HFFc6 (cell line): ENCODE measurements around the gene MAP3K20. TPM values are rescaled to one million over a fixed set of nuclear protein-coding genes. Genes with fewer than 3 reads are reported as not detected.
"Not testable (repeated sequence)": the region's sequence is repeated elsewhere in the genome, so short reads cannot be mapped to it uniquely, and the experiment has no call there.

Experiments used
- DNase-seq: peaks from one replicate; pipeline ENCODE4 v3.0.0-alpha.2; 2018
- H3K27ac Mint-ChIP-seq: 2 replicates; pipeline ENCODE4 v1.8.0; 2020; ENCODE audit warnings: mild to moderate bottlenecking, mixed read lengths
- H3K27me3 Mint-ChIP-seq: 2 replicates; pipeline ENCODE4 v1.8.0; 2021; ENCODE audit warnings: mild to moderate bottlenecking, moderate library complexity, mixed read lengths; ENCODE audit not compliant: insufficient read depth
- H3K36me3 Mint-ChIP-seq: 2 replicates; pipeline ENCODE4 v1.8.0; 2021; ENCODE audit warnings: low read depth, mixed read lengths
- H3K4me1 Mint-ChIP-seq: 2 replicates; pipeline ENCODE4 v1.8.0; 2020; ENCODE audit warnings: low read depth, mixed read lengths
- H3K4me3 Mint-ChIP-seq: 2 replicates; pipeline ENCODE4 v1.8.0; 2020; ENCODE audit warnings: mild to moderate bottlenecking, moderate library complexity, mixed read lengths
- H3K9me3 Mint-ChIP-seq: 2 replicates; pipeline ENCODE4 v1.8.0; 2020; ENCODE audit warnings: mild to moderate bottlenecking, mixed read lengths
- total RNA-seq, 6 experiments: library from RNA; stranded (reverse); fragmentation: NEBNext Ultra II Directional; extraction: Animal tissue kit (Norgen Biotek cat#: 25700); gene quantifications; 2 replicates in 1 of 6; 3 replicates in 5 of 6; pipeline ENCODE4 v1.2.3, GENCODE V29; 2021
- TF ChIP-seq, protein P1 (sequence below): fragments of 200-600 bp; sonication (generic); IDR thresholded peaks from 2 replicates; pipeline ENCODE4 v1.5.0; 2021; ENCODE audit warnings: antibody characterized with exemption, mild to moderate bottlenecking

MAP3K20 gene
- total RNA-seq, 6 experiments from 2014 or later, result 126 to 150 (median 134) TPM

- no peaks in the 10 kb centered on the region for H3K36me3 Mint-ChIP-seq
- H3K27me3 Mint-ChIP-seq, result peaks cover 4% of the 10 kb centered on the region
- no peak overlapping the region for H3K4me3 Mint-ChIP-seq
- H3K27ac Mint-ChIP-seq, result no peak overlapping the region
- H3K9me3 Mint-ChIP-seq, result no peaks in the 10 kb centered on the region; the same call in 1 of the 2 replicates
- no peak for DNase-seq
- TF ChIP-seq, protein P1, sequence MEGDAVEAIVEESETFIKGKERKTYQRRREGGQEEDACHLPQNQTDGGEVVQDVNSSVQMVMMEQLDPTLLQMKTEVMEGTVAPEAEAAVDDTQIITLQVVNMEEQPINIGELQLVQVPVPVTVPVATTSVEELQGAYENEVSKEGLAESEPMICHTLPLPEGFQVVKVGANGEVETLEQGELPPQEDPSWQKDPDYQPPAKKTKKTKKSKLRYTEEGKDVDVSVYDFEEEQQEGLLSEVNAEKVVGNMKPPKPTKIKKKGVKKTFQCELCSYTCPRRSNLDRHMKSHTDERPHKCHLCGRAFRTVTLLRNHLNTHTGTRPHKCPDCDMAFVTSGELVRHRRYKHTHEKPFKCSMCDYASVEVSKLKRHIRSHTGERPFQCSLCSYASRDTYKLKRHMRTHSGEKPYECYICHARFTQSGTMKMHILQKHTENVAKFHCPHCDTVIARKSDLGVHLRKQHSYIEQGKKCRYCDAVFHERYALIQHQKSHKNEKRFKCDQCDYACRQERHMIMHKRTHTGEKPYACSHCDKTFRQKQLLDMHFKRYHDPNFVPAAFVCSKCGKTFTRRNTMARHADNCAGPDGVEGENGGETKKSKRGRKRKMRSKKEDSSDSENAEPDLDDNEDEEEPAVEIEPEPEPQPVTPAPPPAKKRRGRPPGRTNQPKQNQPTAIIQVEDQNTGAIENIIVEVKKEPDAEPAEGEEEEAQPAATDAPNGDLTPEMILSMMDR, result no peak
- peaks cover 7% of the 10 kb centered on the region for H3K4me1 Mint-ChIP-seq
Observed at GRCh38 chr2:173291412-173291811, 215.8 kb downstream of the MAP3K20 start.

DNA sequence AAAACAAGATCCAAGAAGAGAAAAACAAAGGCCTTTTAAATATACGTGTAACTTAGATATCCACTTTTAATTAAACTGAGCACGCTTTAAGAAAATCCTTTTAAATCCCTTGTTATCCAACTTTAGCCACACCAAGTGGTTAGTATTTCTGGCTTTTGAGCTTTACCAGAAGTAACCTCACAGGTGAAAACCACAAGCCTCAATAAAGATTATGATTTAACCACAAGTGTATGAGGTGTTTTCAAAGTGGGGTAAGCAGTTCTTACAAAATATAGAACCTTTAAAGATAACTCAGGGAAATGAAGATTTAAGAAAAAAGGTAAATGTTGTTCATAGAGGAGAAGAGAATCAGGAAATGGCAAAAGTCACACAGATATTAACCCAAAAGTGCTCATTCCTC is 220.6 kb downstream of the MAP3K20 start:
- Mint-ChIP-seq H3K9me3 (peaks cover 37% of the 10 kb centered on the region), H3K27me3 (peaks cover 10% of the 10 kb centered on the region), H3K36me3 (peaks cover 17% of the 10 kb centered on the region), H3K4me1 (no peaks in the 10 kb centered on the region), H3K4me3 (no peak overlapping the region), H3K27ac (no peak overlapping the region)
- DNase-seq, result no peak
- TF ChIP-seq, protein P1, result no peak

- Mint-ChIP-seq H3K36me3 (peaks cover 23% of the 10 kb centered on the region), H3K27me3 (peaks cover 9% of the 10 kb centered on the region), H3K4me3 (no peak overlapping the region), H3K27ac (no peak overlapping the region), H3K9me3 (peaks cover 43% of the 10 kb centered on the region), H3K4me1 (no peaks in the 10 kb centered on the region)
- TF ChIP-seq, protein P1, result no peak
- no peak for DNase-seq
Observed at GRCh38 chr2:173298536-173299097, 223.0 kb downstream of the MAP3K20 start.

GRCh38 chr2:173299764-173300163 is 224.1 kb downstream of the MAP3K20 start:
- H3K4me1 Mint-ChIP-seq, result no peaks in the 10 kb centered on the region
- DNase-seq, result no peak
- H3K27me3 Mint-ChIP-seq, result peaks cover 12% of the 10 kb centered on the region
- no peak overlapping the region for H3K27ac Mint-ChIP-seq
- TF ChIP-seq, protein P1, result no peak
- no peak overlapping the region for H3K4me3 Mint-ChIP-seq
- peaks cover 43% of the 10 kb centered on the region for H3K9me3 Mint-ChIP-seq
- H3K36me3 Mint-ChIP-seq, result peaks cover 23% of the 10 kb centered on the region

DNA sequence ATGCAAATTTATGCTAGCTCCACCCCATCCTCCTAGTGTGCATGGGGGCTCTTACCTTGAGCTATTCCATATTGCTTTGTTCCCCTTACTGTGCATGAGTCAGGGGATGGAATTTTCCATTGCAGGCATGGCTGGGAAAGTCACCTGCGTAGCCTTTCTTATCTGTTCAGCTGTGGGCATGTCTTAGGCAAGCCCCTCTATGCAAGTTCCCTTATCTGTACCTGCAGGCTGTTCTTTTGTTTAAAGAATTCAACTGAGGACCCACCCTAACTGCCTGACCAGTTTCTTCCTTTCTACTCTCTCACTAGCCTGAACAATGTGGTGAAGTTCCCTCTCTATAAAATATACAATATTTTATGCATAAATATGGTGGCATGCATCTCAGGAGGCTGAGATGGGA is 224.8 kb downstream of the MAP3K20 start:
- TF ChIP-seq, protein P1, result no peak
- no peak overlapping the region for H3K27ac Mint-ChIP-seq
- peaks cover 23% of the 10 kb centered on the region for H3K36me3 Mint-ChIP-seq
- H3K9me3 Mint-ChIP-seq, result peaks cover 43% of the 10 kb centered on the region
- H3K4me1 Mint-ChIP-seq, result no peaks in the 10 kb centered on the region
- no peak for DNase-seq
- H3K4me3 Mint-ChIP-seq, result no peak overlapping the region
- H3K27me3 Mint-ChIP-seq, result peaks cover 12% of the 10 kb centered on the region

- Mint-ChIP-seq H3K36me3 (peaks cover 23% of the 10 kb centered on the region), H3K9me3 (peaks cover 43% of the 10 kb centered on the region), H3K27me3 (peaks cover 19% of the 10 kb centered on the region)
- DNase-seq, H3K4me1 Mint-ChIP-seq, H3K4me3 Mint-ChIP-seq, H3K27ac Mint-ChIP-seq: not testable (repeated sequence)
Observed at GRCh38 chr2:173301549-173301948, 225.9 kb downstream of the MAP3K20 start.
